ENCODE data around the gene DDA1.

DDA1 gene

DNA sequence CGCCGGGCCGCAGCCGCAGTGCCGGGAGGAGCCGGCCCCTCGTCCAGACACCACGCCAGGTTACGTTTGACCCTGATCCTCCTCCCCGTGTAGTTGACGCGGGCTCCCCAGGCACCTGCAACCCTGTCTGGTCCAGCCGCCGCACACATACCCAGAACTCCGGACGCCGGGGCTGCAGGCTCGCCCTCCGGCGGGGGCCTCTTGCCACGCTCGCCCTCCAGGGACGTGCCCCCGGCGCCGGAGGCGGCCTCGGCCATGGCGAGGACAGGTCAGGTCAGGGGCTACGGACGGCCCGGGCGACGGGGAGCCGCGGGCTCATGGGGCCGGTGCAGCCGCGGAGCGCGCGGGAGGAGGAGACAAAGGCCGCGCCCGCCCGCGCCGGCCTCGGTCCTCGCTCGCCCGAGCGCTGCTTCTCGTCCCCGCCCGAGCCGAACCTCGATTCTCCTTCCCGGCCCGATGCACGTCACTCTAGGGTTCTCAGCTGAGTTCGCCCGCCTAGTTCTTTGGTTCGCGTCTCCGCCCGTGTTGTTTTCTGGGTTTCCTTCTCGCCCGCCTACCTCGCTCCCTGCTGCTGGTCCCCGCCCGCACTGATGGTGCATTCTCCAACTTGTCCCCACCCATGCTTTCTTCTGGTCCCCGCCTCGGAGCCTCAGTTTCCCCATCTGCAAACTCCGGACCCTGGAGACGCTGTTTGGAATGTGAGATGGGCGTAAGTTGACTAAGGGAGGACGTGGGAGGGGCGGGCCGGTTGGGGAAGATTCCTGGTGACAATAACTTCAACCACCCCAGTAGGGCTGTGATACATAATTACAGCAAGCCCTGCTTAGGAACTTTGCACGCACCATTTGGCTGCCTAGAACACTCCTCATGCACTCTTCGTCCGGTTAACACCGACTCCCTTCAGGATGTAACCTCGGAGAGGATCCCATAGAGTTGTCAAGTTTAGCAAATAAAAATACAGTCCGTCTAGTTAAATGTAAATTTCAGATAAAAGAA is 25.3 kb downstream of the DDA1 start, which contains the start of gene ANO8:
ANO8 (minus strand) TSS at position 442 of the 996 bp plus-strand sequence; CDS start at position 257, 185 bp downstream.
- Histone ChIP-seq H3K4ac (ENCODE audit: low read depth, low read length) (peak within 1 kb of the TSS; percentile 68), H3K9me3 (ENCODE audit: insufficient read depth, low read depth, low read length) (peaks cover 4% of the 10 kb centered on the region), H3K36me3 (ENCODE audit: control insufficient read depth in 1 of 2, insufficient read depth in 2 of 2, low read length in 2 of 2) (peaks cover 2 to 12% of the 10 kb centered on the region in 2 experiments), H2BK12ac (ENCODE audit: low read length) (peak within 1 kb of the TSS; percentile 27), H3K9ac (ENCODE audit: low read length) (peak within 1 kb of the TSS; percentile 80), H3K4me3 (ENCODE audit: low read depth, low read length) (peak within 1 kb of the TSS; percentile 89), H2BK120ac (ENCODE audit: insufficient read depth, low read length, poor library complexity) (peak within 1 kb of the TSS; percentile 67), H3K27ac (ENCODE audit: low read depth, low read length) (peak within 1 kb of the TSS; percentile 70), H3K79me1 (ENCODE audit: low read length) (peaks cover 26% of the 10 kb centered on the region), H2BK5ac (ENCODE audit: low read depth, low read length, poor library complexity) (peak within 1 kb of the TSS; percentile 58), H4K91ac (ENCODE audit: low read depth, low read length) (peak within 1 kb of the TSS; percentile 90), H3K14ac (ENCODE audit: low read length) (peak within 1 kb of the TSS; percentile 90), H3K27me3 (ENCODE audit: insufficient read depth, low read length) (no peaks in the 10 kb centered on the region), H3K18ac (ENCODE audit: low read length) (peak within 1 kb of the TSS; percentile 79), H3K23ac (ENCODE audit: low read length) (no peak within 1 kb of the TSS), H3K79me2 (ENCODE audit: control insufficient read depth, insufficient read depth, low read length, poor library complexity) (peaks cover 5% of the 10 kb centered on the region), H3K4me1 (ENCODE audit: control insufficient read depth in 1 of 2, insufficient read depth in 2 of 2, low read length in 2 of 2) (peaks cover 19 to 20% of the 10 kb centered on the region in 2 experiments), H4K8ac (ENCODE audit: low read depth, low read length) (peak within 1 kb of the TSS; percentile 88), H4K12ac (ENCODE audit: low read depth, low read length) (peak within 1 kb of the TSS; percentile 73), H2AFZ (ENCODE audit: insufficient read depth, low read length, poor library complexity) (peak within 1 kb of the TSS; percentile 96), H2AK5ac (ENCODE audit: low read length) (peak within 1 kb of the TSS; percentile 63), H3K4me2 (ENCODE audit: low read length) (peak within 1 kb of the TSS; percentile 90)
- DNase-seq: peak; percentile 93 to 96
- no CpG with 5 or more reads among the region's 86 CpGs for WGBS (ENCODE audit: extremely low coverage, insufficient coverage, insufficient read length)

DNA sequence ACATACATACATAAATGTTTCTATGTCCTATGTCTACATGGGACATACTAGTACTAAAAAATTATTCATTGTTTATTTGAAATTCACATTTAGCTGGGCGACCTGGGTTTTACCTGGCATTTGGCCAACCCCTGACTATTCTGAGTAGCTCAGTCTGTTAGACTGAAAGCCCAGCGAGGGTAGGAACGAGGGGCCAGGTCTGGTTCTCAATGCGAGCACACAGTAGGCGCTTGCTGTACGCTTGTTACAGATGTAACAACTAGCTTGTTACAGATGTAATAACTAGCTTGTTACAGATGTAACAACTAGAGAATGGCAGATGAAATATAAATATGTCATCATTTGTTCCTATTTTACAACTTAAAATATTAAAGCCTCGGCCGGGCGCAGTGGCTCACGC is 26.2 kb downstream of the DDA1 start:
- Histone ChIP-seq H3K14ac (ENCODE audit: low read length) (no peak overlapping the region), H2BK120ac (ENCODE audit: insufficient read depth, low read length, poor library complexity) (no peak overlapping the region), H3K27me3 (ENCODE audit: insufficient read depth, low read length) (no peaks in the 10 kb centered on the region), H3K4me2 (ENCODE audit: low read length) (no peak overlapping the region), H2BK5ac (ENCODE audit: low read depth, low read length, poor library complexity) (no peak overlapping the region), H3K23ac (ENCODE audit: low read length) (no peak overlapping the region), H2AK5ac (ENCODE audit: low read length) (no peak overlapping the region), H3K9me3 (ENCODE audit: insufficient read depth, low read depth, low read length) (peaks cover 2% of the 10 kb centered on the region), H3K4me1 (ENCODE audit: control insufficient read depth in 1 of 2, insufficient read depth in 2 of 2, low read length in 2 of 2) (peaks cover 19 to 20% of the 10 kb centered on the region in 2 experiments), H3K4ac (ENCODE audit: low read depth, low read length) (no peak overlapping the region), H3K79me1 (ENCODE audit: low read length) (peaks cover 26% of the 10 kb centered on the region), H3K18ac (ENCODE audit: low read length) (no peak overlapping the region), H2AFZ (ENCODE audit: insufficient read depth, low read length, poor library complexity) (no peak overlapping the region), H2BK12ac (ENCODE audit: low read length) (no peak overlapping the region), H3K9ac (ENCODE audit: low read length) (no peak overlapping the region), H3K36me3 (ENCODE audit: control insufficient read depth in 1 of 2, insufficient read depth in 2 of 2, low read length in 2 of 2) (peaks cover 2 to 9% of the 10 kb centered on the region in 2 experiments), H3K27ac (ENCODE audit: low read depth, low read length) (no peak overlapping the region), H3K79me2 (ENCODE audit: control insufficient read depth, insufficient read depth, low read length, poor library complexity) (peaks cover 5% of the 10 kb centered on the region), H4K91ac (ENCODE audit: low read depth, low read length) (no peak overlapping the region), H3K4me3 (ENCODE audit: low read depth, low read length) (no peak overlapping the region), H4K8ac (ENCODE audit: low read depth, low read length) (no peak overlapping the region), H4K12ac (ENCODE audit: low read depth, low read length) (no peak overlapping the region)
- no peak for DNase-seq
- no CpG with 5 or more reads among the region's 10 CpGs for WGBS (ENCODE audit: extremely low coverage, insufficient coverage, insufficient read length)

DNA sequence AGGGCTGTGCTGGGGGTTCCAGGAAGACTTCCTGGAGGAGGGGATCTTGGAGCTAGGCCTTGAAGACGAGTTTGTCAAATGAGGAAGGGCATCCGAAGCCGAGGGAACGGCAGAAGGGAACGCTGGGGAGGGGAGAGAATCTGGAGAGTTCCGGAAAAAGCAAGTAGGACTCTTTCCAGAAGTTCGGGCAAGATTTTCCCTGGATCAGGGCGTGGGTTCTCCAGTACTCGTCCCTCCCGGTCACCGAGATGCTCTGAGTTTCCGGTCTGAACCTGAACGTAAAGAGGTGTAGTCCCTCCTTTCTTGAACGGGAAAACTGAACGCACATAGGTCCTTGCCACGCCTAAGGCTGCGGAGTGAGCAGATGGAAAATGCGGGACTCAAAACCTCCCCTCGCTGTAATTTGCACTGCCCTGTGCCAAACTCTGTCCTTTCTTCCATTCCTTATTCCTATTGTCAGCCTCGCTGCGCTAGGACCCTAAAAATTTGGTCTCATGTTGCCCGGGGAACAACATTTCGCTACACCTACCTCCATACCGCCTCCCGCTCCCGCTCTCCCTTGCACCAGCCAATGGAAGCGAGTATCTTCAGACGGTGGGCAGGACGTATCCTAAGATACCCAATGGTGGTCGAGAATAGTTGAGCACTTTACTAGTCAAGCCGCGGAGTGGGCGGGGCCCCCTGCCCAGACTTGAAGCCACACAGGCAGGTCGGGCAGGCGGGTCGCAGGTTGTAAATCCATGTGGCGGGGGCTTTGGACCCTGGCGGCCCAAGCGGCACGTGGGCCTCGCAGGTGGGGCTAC is 27.7 kb downstream of the DDA1 start, which contains the start of gene GTPBP3:
GTPBP3 (plus strand) TSS at position 682 of the 803 bp plus-strand sequence; CDS start at position 741, 59 bp downstream.
- Histone ChIP-seq H3K18ac (ENCODE audit: low read length) (peak within 1 kb of the TSS; percentile 51), H2BK5ac (ENCODE audit: low read depth, low read length, poor library complexity) (peak within 1 kb of the TSS; percentile 82), H4K12ac (ENCODE audit: low read depth, low read length) (peak within 1 kb of the TSS; percentile 78), H2BK120ac (ENCODE audit: insufficient read depth, low read length, poor library complexity) (peak within 1 kb of the TSS; percentile 89), H3K79me2 (ENCODE audit: control insufficient read depth, insufficient read depth, low read length, poor library complexity) (peaks cover 5% of the 10 kb centered on the region), H2AK5ac (ENCODE audit: low read length) (peak within 1 kb of the TSS; percentile 67), H3K4ac (ENCODE audit: low read depth, low read length) (peak within 1 kb of the TSS; percentile 1), H3K27me3 (ENCODE audit: insufficient read depth, low read length) (no peaks in the 10 kb centered on the region), H4K91ac (ENCODE audit: low read depth, low read length) (peak within 1 kb of the TSS; percentile 90), H3K36me3 (ENCODE audit: control insufficient read depth in 1 of 2, insufficient read depth in 2 of 2, low read length in 2 of 2) (peaks cover 6 to 7% of the 10 kb centered on the region in 2 experiments), H2AFZ (ENCODE audit: insufficient read depth, low read length, poor library complexity) (peak within 1 kb of the TSS; percentile 78), H3K27ac (ENCODE audit: low read depth, low read length) (peak within 1 kb of the TSS; percentile 79), H3K79me1 (ENCODE audit: low read length) (peaks cover 26% of the 10 kb centered on the region), H2BK12ac (ENCODE audit: low read length) (no peak within 1 kb of the TSS), H3K9ac (ENCODE audit: low read length) (peak within 1 kb of the TSS; percentile 80), H3K4me2 (ENCODE audit: low read length) (peak within 1 kb of the TSS; percentile 97), H3K4me1 (ENCODE audit: control insufficient read depth in 1 of 2, insufficient read depth in 2 of 2, low read length in 2 of 2) (peaks cover 19 to 20% of the 10 kb centered on the region in 2 experiments), H3K9me3 (ENCODE audit: insufficient read depth, low read depth, low read length) (peaks cover 2% of the 10 kb centered on the region), H3K4me3 (ENCODE audit: low read depth, low read length) (peak within 1 kb of the TSS; percentile 77), H3K14ac (ENCODE audit: low read length) (peak within 1 kb of the TSS; percentile 81), H3K23ac (ENCODE audit: low read length) (no peak within 1 kb of the TSS), H4K8ac (ENCODE audit: low read depth, low read length) (peak within 1 kb of the TSS; percentile 89)
- DNase-seq: peak; percentile 98 to 99
- WGBS (ENCODE audit: extremely low coverage, insufficient coverage, insufficient read length): no CpG with 5 or more reads among the region's 41 CpGs
